GM21447 (cell line): ENCODE data around the gene AOC3.
A peak's percentile ranks its signal among the peaks of the same experiment; 100 is the strongest.

Experiments
- ATAC-seq: cut with Tn5 transposase; IDR thresholded peaks from one replicate; pipeline ENCODE4 v1.9.1; 2021; ENCODE audit not compliant: unreplicated experiment

The AOC3 gene, protein sequence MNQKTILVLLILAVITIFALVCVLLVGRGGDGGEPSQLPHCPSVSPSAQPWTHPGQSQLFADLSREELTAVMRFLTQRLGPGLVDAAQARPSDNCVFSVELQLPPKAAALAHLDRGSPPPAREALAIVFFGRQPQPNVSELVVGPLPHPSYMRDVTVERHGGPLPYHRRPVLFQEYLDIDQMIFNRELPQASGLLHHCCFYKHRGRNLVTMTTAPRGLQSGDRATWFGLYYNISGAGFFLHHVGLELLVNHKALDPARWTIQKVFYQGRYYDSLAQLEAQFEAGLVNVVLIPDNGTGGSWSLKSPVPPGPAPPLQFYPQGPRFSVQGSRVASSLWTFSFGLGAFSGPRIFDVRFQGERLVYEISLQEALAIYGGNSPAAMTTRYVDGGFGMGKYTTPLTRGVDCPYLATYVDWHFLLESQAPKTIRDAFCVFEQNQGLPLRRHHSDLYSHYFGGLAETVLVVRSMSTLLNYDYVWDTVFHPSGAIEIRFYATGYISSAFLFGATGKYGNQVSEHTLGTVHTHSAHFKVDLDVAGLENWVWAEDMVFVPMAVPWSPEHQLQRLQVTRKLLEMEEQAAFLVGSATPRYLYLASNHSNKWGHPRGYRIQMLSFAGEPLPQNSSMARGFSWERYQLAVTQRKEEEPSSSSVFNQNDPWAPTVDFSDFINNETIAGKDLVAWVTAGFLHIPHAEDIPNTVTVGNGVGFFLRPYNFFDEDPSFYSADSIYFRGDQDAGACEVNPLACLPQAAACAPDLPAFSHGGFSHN

GRCh38 chr17:42850954-42851353, at the start of gene AOC3:
TSS of gene AOC3 (plus strand) at chr17:42851199. CDS start at chr17:42851344, 145 bp downstream.
- no peak for ATAC-seq

- no peak for ATAC-seq
These were observed 47.7 kb upstream of the AOC3 start for GRCh38 chr17:42803074-42803883.

- no peak for ATAC-seq
These were observed 46.1 kb upstream of the AOC3 start for GRCh38 chr17:42804918-42805367.

GRCh38 chr17:42806249-42806648, 44.8 kb upstream of the AOC3 start:
- ATAC-seq: no peak

- ATAC-seq: no peak
These were observed 41.7 kb upstream of the AOC3 start for GRCh38 chr17:42809250-42809649.

GRCh38 chr17:42814633-42815399, 36.2 kb upstream of the AOC3 start:
- no peak for ATAC-seq

- no peak for ATAC-seq
These were observed 33.1 kb upstream of the AOC3 start for GRCh38 chr17:42817866-42818265.

DNA sequence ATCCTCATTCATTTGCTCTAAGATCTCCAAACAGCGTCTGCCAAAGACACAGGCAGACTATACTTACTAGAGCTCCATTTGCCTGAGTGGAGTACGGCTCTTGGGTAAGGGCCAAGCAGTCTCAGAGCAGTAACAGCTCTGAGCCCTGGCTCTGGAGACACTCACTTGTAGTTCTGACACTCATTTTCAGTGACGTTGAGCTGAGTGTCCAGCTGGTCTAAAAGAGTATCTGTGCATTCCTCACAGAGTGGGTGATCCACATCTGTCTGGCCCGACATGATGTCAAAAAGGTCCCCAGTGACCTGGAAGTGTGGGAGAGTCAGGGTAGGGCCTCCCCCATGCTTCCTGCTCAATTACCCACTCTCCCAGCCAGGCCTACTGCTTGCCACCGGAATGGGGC, 32.6 kb upstream of the AOC3 start:
- ATAC-seq: no peak

DNA sequence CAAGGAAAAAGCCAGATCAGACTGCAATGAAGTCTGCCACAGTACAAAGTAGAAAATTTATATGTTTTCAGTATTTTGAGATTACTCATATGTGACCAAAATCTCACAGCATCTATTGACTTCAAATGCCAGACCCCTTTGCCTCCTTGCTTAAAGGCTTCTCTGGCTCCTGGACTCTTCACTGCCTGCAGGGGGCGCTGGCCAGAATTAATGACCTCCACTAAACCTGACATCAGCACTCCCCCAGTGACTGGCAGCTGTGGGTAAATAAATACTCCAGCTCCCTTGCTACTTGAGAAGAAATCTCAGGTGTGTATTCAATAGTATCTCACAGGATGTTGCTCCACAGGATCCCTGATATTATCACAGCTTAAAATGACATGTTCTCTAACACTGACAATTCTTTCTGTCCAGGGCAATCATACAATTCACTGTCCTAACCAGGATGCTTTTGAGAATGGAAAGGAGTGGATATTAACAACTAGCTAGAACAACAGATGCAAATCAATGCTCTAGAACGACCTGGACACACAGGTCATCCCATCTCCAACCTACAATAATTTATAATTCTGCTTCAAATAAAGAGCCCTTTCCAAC, 31.0 kb upstream of the AOC3 start:
- ATAC-seq: no peak

DNA sequence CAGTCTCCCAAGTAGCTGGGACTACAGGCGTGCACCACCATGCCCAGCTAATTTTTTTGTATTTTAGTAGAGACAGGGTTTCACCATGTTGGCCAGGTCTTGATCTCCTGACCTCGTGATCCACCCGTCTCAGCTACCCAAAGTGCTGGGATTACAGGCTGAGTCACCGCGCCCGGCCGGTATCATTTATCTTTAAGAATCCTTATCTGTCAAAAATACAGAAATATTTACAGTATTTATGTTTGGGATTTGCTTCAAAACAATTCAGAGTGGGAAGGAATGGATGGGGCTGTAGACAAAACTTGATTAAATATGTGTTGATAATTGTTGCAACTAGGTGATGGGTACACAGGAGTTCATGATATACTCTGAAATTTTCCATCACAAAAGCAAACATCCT, 29.8 kb upstream of the AOC3 start:
- no peak for ATAC-seq

- ATAC-seq: no peak
These were observed 23.5 kb upstream of the AOC3 start for GRCh38 chr17:42827472-42827871.

- no peak for ATAC-seq
These were observed 20.0 kb upstream of the AOC3 start for GRCh38 chr17:42830971-42831370.

GRCh38 chr17:42832213-42832933, 18.6 kb upstream of the AOC3 start:
- ATAC-seq: no peak

GRCh38 chr17:42832934-42833766, 17.8 kb upstream of the AOC3 start, which contains the start of gene PSME3:
TSS of gene PSME3 (plus strand) at chr17:42833397. CDS start at chr17:42833632, 235 bp downstream.
- ATAC-seq: peak; percentile 66

DNA sequence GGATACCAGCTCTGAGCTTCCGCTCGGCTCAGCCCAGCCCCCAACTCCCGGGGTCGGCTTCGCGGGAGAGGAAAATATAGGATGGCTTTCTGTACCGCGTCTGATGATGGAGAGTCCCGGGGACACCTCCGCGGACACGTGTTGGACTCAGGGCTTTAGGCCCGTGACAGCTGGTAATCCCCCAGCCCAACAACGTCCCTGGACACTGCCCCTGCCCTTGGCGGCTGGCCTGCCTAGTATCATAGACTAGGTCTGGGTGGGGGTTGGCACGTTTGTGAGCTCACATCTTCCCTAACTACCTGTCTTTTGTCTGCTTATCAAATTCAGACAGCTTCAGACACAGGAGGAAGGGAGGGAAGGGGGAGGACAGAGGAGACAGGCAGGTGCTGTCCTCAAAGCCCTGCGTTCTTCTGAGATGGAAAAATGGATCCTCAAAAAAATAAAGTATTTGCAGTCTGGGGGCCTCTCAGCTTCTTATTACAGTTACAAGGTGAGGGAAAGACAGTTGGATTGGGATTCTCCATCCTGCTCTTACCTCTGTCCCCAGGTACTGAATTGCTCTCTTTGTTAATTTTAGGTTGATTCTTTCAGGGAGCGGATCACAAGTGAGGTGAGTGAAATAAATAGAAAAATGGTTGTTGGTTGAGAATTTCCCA, 17.1 kb upstream of the AOC3 start:
- ATAC-seq: no peak

- ATAC-seq: no peak
These were observed 15.3 kb upstream of the AOC3 start for GRCh38 chr17:42835732-42836131.

DNA sequence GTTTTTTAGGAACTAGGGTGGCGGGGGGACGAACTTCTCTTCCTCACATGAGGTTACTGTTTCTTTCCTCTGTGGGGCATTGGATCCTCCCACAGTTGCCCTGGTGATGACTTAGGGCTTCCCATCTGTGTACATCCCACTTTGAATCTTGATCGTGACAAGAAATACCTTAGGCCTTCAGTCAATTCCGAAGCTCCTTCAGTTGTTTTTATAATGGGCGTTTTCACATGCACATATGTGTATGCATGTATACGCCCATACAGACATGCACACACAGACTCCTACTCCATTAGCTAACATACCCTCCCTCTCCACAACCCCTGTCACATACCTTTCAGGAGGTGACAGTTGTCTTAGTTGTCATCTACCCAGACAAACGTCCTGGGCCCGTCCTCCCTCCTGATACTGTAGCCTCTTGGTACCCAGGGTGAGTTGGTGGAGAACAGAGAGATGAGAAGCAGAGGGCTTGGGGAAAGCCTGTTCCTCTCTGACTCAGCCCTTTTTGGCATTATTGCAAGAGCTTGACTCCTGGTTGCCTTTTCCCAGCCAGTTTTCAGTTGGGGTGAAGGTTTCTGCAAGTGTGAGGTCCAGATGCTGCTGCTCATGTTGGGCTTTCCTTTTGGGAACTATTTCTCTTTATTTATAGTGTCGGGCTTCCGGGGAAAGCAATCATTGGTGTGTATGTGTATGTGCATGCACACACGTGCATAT, 8.9 kb upstream of the AOC3 start:
- no peak for ATAC-seq
